Nephron (organoid): ENCODE measurements around the gene KLHL4.
"Not testable (repeated sequence)": the region's sequence is repeated elsewhere in the genome, so short reads cannot be mapped to it uniquely, and the experiment has no call there.

ENCODE experiments used
- H3K27ac Mint-ChIP-seq, 3 experiments: 2 replicates each; pipeline ENCODE4 v1.8.0; 2020; ENCODE audit warnings: mixed read lengths in 3 of 3, mild to moderate bottlenecking in 2 of 3, moderate library complexity in 1 of 3
- H3K27me3 Mint-ChIP-seq: 2 replicates; pipeline ENCODE4 v1.8.0; 2021; ENCODE audit warnings: low read depth, mild to moderate bottlenecking, moderate library complexity, mixed read lengths
- H3K36me3 Mint-ChIP-seq: 2 replicates; pipeline ENCODE4 v1.8.0; 2020; ENCODE audit warnings: low read depth, mixed read lengths
- H3K4me1 Mint-ChIP-seq: 2 replicates; pipeline ENCODE4 v1.8.0; 2020; ENCODE audit warnings: mixed read lengths
- H3K4me3 Mint-ChIP-seq, 3 experiments: 2 replicates each; pipeline ENCODE4 v1.8.0; 2020; ENCODE audit warnings: mild to moderate bottlenecking in 3 of 3, mixed read lengths in 3 of 3, moderate library complexity in 2 of 3
- H3K9me3 Mint-ChIP-seq: 2 replicates; pipeline ENCODE4 v1.8.0; 2020; ENCODE audit warnings: mixed read lengths
- TF ChIP-seq, protein P1 (sequence below), 3 experiments: fragments of 200-600 bp; sonication (generic); IDR thresholded peaks; one replicate each; pipeline ENCODE4 v1.5.0; 2021; ENCODE audit warnings: antibody characterized with exemption in 3 of 3; ENCODE audit not compliant: unreplicated experiment in 3 of 3

The KLHL4 gene, protein sequence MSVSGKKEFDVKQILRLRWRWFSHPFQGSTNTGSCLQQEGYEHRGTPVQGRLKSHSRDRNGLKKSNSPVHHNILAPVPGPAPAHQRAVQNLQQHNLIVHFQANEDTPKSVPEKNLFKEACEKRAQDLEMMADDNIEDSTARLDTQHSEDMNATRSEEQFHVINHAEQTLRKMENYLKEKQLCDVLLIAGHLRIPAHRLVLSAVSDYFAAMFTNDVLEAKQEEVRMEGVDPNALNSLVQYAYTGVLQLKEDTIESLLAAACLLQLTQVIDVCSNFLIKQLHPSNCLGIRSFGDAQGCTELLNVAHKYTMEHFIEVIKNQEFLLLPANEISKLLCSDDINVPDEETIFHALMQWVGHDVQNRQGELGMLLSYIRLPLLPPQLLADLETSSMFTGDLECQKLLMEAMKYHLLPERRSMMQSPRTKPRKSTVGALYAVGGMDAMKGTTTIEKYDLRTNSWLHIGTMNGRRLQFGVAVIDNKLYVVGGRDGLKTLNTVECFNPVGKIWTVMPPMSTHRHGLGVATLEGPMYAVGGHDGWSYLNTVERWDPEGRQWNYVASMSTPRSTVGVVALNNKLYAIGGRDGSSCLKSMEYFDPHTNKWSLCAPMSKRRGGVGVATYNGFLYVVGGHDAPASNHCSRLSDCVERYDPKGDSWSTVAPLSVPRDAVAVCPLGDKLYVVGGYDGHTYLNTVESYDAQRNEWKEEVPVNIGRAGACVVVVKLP

DNA sequence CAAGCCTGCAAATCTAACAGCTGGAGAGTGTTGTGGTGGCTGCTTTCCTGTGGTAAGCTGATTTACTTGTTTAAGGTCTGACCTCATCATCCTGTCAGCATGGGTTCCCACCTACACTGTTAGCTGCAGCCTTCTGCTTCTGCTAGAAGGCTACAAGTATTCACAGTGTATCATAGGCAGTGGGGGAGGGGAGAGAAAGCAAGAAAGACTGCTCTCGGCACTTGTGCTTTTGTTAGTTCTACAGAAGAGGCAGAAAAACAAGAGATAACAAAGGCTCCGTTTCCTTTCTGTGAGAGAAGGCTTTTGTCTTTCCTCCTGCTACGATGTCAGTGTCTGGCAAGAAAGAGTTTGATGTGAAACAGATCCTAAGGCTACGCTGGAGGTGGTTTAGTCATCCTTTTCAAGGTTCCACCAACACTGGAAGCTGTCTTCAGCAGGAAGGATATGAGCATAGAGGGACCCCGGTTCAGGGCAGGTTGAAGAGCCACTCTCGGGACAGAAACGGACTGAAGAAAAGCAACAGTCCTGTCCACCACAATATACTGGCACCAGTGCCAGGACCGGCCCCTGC, at the start of gene KLHL4:
TSS of gene KLHL4 (plus strand) at position 232 of the 571 bp plus-strand sequence. CDS start at position 324, 92 bp downstream.
- no peaks in the 10 kb centered on the region for H3K36me3 Mint-ChIP-seq
- H3K4me3 Mint-ChIP-seq: peak within 1 kb of the TSS; percentile 85 to 88 (median 86)
- H3K9me3 Mint-ChIP-seq: no peaks in the 10 kb centered on the region
- H3K27me3 Mint-ChIP-seq: no peaks in the 10 kb centered on the region
- peaks cover 18% of the 10 kb centered on the region for H3K4me1 Mint-ChIP-seq
- TF ChIP-seq, protein P1, sequence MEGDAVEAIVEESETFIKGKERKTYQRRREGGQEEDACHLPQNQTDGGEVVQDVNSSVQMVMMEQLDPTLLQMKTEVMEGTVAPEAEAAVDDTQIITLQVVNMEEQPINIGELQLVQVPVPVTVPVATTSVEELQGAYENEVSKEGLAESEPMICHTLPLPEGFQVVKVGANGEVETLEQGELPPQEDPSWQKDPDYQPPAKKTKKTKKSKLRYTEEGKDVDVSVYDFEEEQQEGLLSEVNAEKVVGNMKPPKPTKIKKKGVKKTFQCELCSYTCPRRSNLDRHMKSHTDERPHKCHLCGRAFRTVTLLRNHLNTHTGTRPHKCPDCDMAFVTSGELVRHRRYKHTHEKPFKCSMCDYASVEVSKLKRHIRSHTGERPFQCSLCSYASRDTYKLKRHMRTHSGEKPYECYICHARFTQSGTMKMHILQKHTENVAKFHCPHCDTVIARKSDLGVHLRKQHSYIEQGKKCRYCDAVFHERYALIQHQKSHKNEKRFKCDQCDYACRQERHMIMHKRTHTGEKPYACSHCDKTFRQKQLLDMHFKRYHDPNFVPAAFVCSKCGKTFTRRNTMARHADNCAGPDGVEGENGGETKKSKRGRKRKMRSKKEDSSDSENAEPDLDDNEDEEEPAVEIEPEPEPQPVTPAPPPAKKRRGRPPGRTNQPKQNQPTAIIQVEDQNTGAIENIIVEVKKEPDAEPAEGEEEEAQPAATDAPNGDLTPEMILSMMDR (IDR thresholded peaks at IDR 0.05; ENCODE audit: unreplicated experiment in 3 of 3): no peak
- peak within 1 kb of the TSS; percentile 92 to 96 (median 95) for H3K27ac Mint-ChIP-seq

DNA sequence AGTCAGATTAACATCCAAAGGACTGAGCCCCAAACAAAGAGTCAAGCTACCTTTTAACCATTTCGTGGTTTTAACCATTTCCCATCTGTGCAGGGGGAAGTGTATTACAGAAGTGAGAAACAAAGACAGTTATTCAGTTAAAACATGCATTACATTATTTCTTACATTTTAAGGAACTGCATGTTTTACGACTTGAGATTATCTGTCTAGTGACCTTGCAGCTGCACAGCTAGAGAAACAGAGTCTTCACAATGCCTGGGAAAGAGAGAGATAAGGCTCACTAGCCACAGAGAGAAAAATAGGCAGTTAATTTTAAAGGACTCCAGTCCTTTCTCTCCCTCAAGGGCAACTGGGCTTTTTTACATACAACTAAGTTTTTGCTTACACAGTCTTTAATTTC, 48.7 kb upstream of the KLHL4 start:
- TF ChIP-seq, protein P1 (IDR thresholded peaks at IDR 0.05; ENCODE audit: unreplicated experiment in 3 of 3): no peak
- Mint-ChIP-seq H3K36me3 (no peaks in the 10 kb centered on the region), H3K27ac (no peak overlapping the region), H3K27me3 (peaks cover under 1% of the 10 kb centered on the region), H3K9me3 (peaks cover 18% of the 10 kb centered on the region), H3K4me3 (no peak overlapping the region), H3K4me1 (no peaks in the 10 kb centered on the region)

DNA sequence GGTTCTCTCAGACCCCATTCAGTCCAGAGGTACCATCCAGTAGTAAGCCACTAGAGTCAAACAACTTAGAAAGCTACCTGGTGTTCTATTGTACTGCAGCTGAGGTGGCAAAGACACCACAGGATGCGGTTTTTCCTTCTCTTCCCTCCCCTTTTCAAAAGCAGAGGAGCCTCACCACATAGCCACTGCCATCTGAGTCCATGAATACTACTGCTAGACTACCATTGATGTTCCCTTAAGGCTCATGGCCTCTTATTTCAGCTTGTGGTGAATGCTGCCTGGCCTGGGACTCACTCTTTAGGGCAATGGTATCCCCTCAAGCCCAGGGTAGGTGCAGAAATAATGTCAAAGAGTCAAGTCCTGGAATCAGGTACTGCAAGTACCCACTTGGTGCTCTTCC, 41.8 kb upstream of the KLHL4 start:
- Mint-ChIP-seq H3K27ac (no peak overlapping the region), H3K9me3 (peaks cover 5% of the 10 kb centered on the region), H3K4me3 (no peak overlapping the region), H3K4me1 (no peaks in the 10 kb centered on the region), H3K27me3 (no peaks in the 10 kb centered on the region), H3K36me3 (no peaks in the 10 kb centered on the region)
- TF ChIP-seq, protein P1 (IDR thresholded peaks at IDR 0.05; ENCODE audit: unreplicated experiment in 3 of 3): no peak

DNA sequence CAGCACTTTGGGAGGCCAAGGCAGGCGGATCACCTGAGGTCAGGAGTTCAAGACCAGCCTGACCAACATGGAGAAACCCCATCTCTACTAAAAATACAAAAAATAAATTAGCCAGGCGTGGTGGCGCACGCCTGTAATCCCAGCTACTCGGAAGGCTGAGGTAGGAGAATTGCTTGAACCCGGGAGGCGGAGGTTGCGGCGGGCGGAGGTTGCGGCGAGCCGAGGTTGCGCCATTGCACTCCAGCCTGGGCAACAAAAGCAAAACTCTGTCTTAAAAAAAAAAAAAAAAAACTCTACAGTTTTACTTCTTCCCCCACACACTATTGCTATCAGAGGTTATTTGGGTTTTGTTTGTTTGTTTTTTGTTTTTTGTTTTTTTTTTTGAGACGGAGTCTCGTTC, 38.9 kb upstream of the KLHL4 start:
- H3K4me3 Mint-ChIP-seq, H3K9me3 Mint-ChIP-seq, H3K27ac Mint-ChIP-seq, H3K4me1 Mint-ChIP-seq, H3K36me3 Mint-ChIP-seq, H3K27me3 Mint-ChIP-seq: not testable (repeated sequence)

DNA sequence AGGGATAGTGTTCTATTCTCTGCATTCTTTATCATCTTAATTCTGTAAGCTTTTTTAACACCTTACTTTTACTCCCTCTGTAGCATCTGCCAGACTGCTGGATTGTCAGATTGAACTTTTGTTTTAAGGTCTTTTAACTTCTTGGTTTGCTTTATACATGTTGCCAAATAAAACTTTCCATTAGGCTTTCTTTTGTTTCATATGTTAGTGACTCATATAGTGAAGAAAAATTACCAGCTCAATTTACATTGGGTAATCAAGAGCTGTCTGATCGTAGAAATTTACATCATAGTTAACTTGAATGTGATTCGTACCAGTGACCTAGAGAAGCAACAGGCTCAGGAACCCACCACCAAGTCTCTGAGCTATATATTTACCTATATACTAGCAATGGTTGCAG, 28.5 kb upstream of the KLHL4 start:
- peaks cover 4% of the 10 kb centered on the region for H3K4me1 Mint-ChIP-seq

DNA sequence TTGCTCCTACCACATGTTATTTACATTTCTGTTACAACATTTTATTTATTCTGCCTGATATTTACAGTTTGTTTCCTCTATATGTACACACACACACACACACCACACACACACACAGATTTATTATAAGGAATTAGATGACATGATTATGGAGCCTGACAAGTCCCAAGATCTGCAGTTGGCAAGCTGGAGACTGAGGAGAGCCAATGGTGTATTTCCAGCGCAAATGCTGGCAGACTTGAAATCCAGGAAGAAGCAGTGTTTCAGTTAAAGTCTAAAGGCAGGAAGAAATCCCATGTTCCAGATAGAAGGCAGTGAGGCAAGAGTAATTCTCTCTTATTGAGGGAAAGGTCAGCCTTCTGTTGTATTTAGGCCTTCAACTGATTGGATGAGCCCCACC, 1.8 kb upstream of the KLHL4 start:
- Mint-ChIP-seq H3K4me1 (peaks cover 18% of the 10 kb centered on the region), H3K36me3 (no peaks in the 10 kb centered on the region), H3K9me3 (no peaks in the 10 kb centered on the region), H3K27ac (peak overlapping the region; percentile 3 to 96 (median 95)), H3K4me3 (peak overlapping the region in 2 of 3 experiments; percentile 30 to 71), H3K27me3 (no peaks in the 10 kb centered on the region)
- TF ChIP-seq, protein P1 (IDR thresholded peaks at IDR 0.05; ENCODE audit: unreplicated experiment in 3 of 3): no peak

More for the DNA sequence above, 28.5 kb upstream of the KLHL4 start:
- Mint-ChIP-seq H3K27ac (no peak overlapping the region), H3K9me3 (no peaks in the 10 kb centered on the region), H3K4me3 (no peak overlapping the region), H3K27me3 (no peaks in the 10 kb centered on the region), H3K36me3 (no peaks in the 10 kb centered on the region)
- TF ChIP-seq, protein P1 (IDR thresholded peaks at IDR 0.05; ENCODE audit: unreplicated experiment in 3 of 3): no peak
